IMR-90 (cell line): ENCODE measurements around the gene EMC8. TPM values are rescaled to one million over a fixed set of nuclear protein-coding genes. Genes with fewer than 3 reads are reported as not detected.
A peak's percentile ranks its signal among the peaks of the same experiment; 100 is the strongest.

Experiments used
- ATAC-seq: fragments of 200-7000 bp; cut with Tn5 transposase; 2 replicates; pipeline ENCODE4 v1.9.1; 2020; ENCODE audit warnings: low read depth, mild to moderate bottlenecking, moderate library complexity
- Bru-seq: library from RNA; stranded (reverse); fragments of 400-500 nt; gene quantifications from one replicate; lab custom pipeline; 2021; lab: Mats Ljungman, UMichigan
- BruChase-seq, 2 experiments: library from RNA; stranded (reverse); fragments of 400-500 nt; gene quantifications; one replicate each; lab custom pipeline; 2021; lab: Mats Ljungman, UMichigan
- BruUV-seq: library from RNA; stranded (reverse); fragments of 400-500 nt; replicated peaks from 2 replicates; lab custom pipeline; 2021; lab: Mats Ljungman, UMichigan
- CTCF ChIA-PET: fragments of 300-600 bp; formaldehyde crosslinking; extraction: SDS; loops from one replicate; lab custom pipeline; 2021; ENCODE audit warnings: antibody characterized with exemption; lab: Yijun Ruan, JAX
- POLR2A ChIA-PET: fragments of 300-600 bp; sonication (Branson Sonifier 250); formaldehyde crosslinking; loops from one replicate; lab custom pipeline; 2022; ENCODE audit warnings: antibody characterized with exemption; ENCODE audit not compliant: unreplicated experiment; lab: Charles Lee
- DNase-seq: peaks from one replicate; pipeline ENCODE4 v3.0.0; 2013
- H2AFZ ChIP-seq: replicated peaks from 2 replicates; pipeline ENCODE3; 2013; ENCODE audit warnings: low read length, mild to moderate bottlenecking; ENCODE audit not compliant: poor library complexity
- H2AK5ac ChIP-seq: 2 replicates; pipeline ENCODE4 v1.6.1; 2013; ENCODE audit warnings: low read depth, low read length, inconsistent platforms
- H2AK9ac ChIP-seq: replicated peaks from 2 replicates; pipeline ENCODE3; 2013; ENCODE audit warnings: mild to moderate bottlenecking, low read depth, low read length, moderate library complexity; ENCODE audit not compliant: poor library complexity
- H2BK120ac ChIP-seq: 2 replicates; pipeline ENCODE4 v1.6.1; 2013; ENCODE audit warnings: low read depth, low read length, inconsistent platforms
- H2BK15ac ChIP-seq: 3 replicates; pipeline ENCODE4 v1.6.1; 2013; ENCODE audit warnings: low read depth, low read length, inconsistent platforms
- H2BK20ac ChIP-seq: 2 replicates; pipeline ENCODE4 v1.6.1; 2013; ENCODE audit warnings: low read depth, mild to moderate bottlenecking, inconsistent platforms, low read length, moderate library complexity
- H2BK5ac ChIP-seq: 2 replicates; pipeline ENCODE4 v1.6.1; 2013; ENCODE audit warnings: mild to moderate bottlenecking, low read depth, low read length, inconsistent platforms; ENCODE audit not compliant: poor library complexity, severe bottlenecking
- H3K14ac ChIP-seq: replicated peaks from 2 replicates; pipeline ENCODE4 v1.6.1; 2013; ENCODE audit warnings: low read depth, low read length, inconsistent platforms
- H3K18ac ChIP-seq: 2 replicates; pipeline ENCODE4 v1.6.1; 2013; ENCODE audit warnings: low read depth, low read length, control low read depth
- H3K23ac ChIP-seq: 2 replicates; pipeline ENCODE4 v1.6.1; 2013; ENCODE audit warnings: low read depth, low read length, inconsistent platforms
- H3K27ac ChIP-seq: 2 replicates; pipeline ENCODE4 v1.5.1; 2013; ENCODE audit warnings: mild to moderate bottlenecking, control low read depth, low read length; ENCODE audit not compliant: insufficient read depth
- H3K27me3 ChIP-seq: 2 replicates; pipeline ENCODE4 v1.6.1; 2013; ENCODE audit warnings: low read length; ENCODE audit not compliant: control insufficient read depth, insufficient read depth
- H3K36me3 ChIP-seq: 2 replicates; pipeline ENCODE4 v1.6.1; 2013; ENCODE audit warnings: low read length, mixed read lengths; ENCODE audit not compliant: control insufficient read depth, insufficient read depth
- H3K4ac ChIP-seq: 2 replicates; pipeline ENCODE4 v1.6.1; 2013; ENCODE audit warnings: low read depth, low read length, inconsistent platforms
- H3K4me1 ChIP-seq: 2 replicates; pipeline ENCODE4 v1.6.1; 2013; ENCODE audit warnings: low read length, mixed read lengths; ENCODE audit not compliant: control insufficient read depth, insufficient read depth
- H3K4me2 ChIP-seq: 2 replicates; pipeline ENCODE4 v1.6.1; 2013; ENCODE audit warnings: low read depth, mild to moderate bottlenecking, control low read depth, low read length, moderate library complexity
- H3K4me3 ChIP-seq: 2 replicates; pipeline ENCODE4 v1.5.1; 2013; ENCODE audit warnings: low read depth, mild to moderate bottlenecking, control low read depth, low read length, moderate library complexity; ENCODE audit not compliant: insufficient read depth
- H3K56ac ChIP-seq: 2 replicates; pipeline ENCODE4 v1.6.1; 2013; ENCODE audit warnings: low read length, inconsistent platforms; ENCODE audit not compliant: insufficient read depth; ENCODE audit errors: extremely low read depth
- H3K79me1 ChIP-seq, 2 experiments: 2 replicates each; pipeline ENCODE4 v1.6.1; 2013; ENCODE audit warnings: low read length in 2 of 2, inconsistent platforms in 1 of 2, low read depth in 1 of 2
- H3K9ac ChIP-seq: 2 replicates; pipeline ENCODE4 v1.6.1; 2013; ENCODE audit warnings: low read depth, low read length, control low read depth
- H3K9me1 ChIP-seq: 2 replicates; pipeline ENCODE4 v1.6.1; 2013; ENCODE audit warnings: low read length, inconsistent platforms; ENCODE audit not compliant: insufficient read depth
- H3K9me3 ChIP-seq: 2 replicates; pipeline ENCODE4 v1.6.1; 2013; ENCODE audit warnings: low read length; ENCODE audit not compliant: control insufficient read depth, insufficient read depth
- H4K20me1 ChIP-seq: 2 replicates; pipeline ENCODE4 v1.6.1; 2013; ENCODE audit warnings: low read length, inconsistent platforms; ENCODE audit not compliant: insufficient read depth
- H4K5ac ChIP-seq: 2 replicates; pipeline ENCODE4 v1.6.1; 2013; ENCODE audit warnings: mild to moderate bottlenecking, low read depth, low read length, control low read depth
- H4K8ac ChIP-seq, 2 experiments: 2 replicates each; pipeline ENCODE4 v1.6.1; 2013; ENCODE audit warnings: low read depth in 2 of 2, low read length in 2 of 2, control low read depth in 1 of 2, inconsistent platforms in 1 of 2
- H4K91ac ChIP-seq: 2 replicates; pipeline ENCODE4 v1.6.1; 2013; ENCODE audit warnings: low read depth, low read length, inconsistent platforms; ENCODE audit not compliant: insufficient read depth
- BHLHE40 ChIP-seq: fragments of 150-350 bp; IDR thresholded peaks from 2 replicates; pipeline ENCODE4 v1.6.1; 2016; ENCODE audit warnings: mild to moderate bottlenecking, low read depth, low read length
- CEBPB ChIP-seq: IDR thresholded peaks from 2 replicates; pipeline ENCODE4 v1.6.1; 2012; ENCODE audit warnings: low read depth, low read length, improper control_type of control experiment
- CTCF ChIP-seq: conservative IDR thresholded peaks from 2 replicates; pipeline ENCODE4 v1.5.1; 2012; ENCODE audit warnings: mild to moderate bottlenecking, low read depth, low read length, improper control_type of control experiment
- ELK1 ChIP-seq: fragments of 150-350 bp; IDR thresholded peaks from 2 replicates; pipeline ENCODE4 v1.6.1; 2016; ENCODE audit warnings: low read depth, mild to moderate bottlenecking, low read length, moderate library complexity, borderline replicate concordance
- FOS ChIP-seq: fragments of 150-350 bp; IDR thresholded peaks from 2 replicates; pipeline ENCODE4 v1.6.1; 2016; ENCODE audit warnings: low read depth, low read length
- MXI1 ChIP-seq: IDR thresholded peaks from 2 replicates; pipeline ENCODE4 v1.6.1; 2012; ENCODE audit warnings: low read depth, mild to moderate bottlenecking, low read length, moderate library complexity, borderline replicate concordance
- RAD21 ChIP-seq: IDR thresholded peaks from 2 replicates; pipeline ENCODE4 v1.6.1; 2012; ENCODE audit warnings: low read length, improper control_type of control experiment
- RCOR1 ChIP-seq: IDR thresholded peaks from 2 replicates; pipeline ENCODE4 v1.6.1; 2012; ENCODE audit warnings: mild to moderate bottlenecking, low read length, improper control_type of control experiment; ENCODE audit not compliant: insufficient replicate concordance
- RFX5 ChIP-seq: IDR thresholded peaks from 2 replicates; pipeline ENCODE4 v1.8.0; 2012; ENCODE audit warnings: low read depth, mild to moderate bottlenecking, low read length, moderate library complexity
- USF2 ChIP-seq: fragments of 150-350 bp; IDR thresholded peaks from 2 replicates; pipeline ENCODE4 v1.6.1; 2017; ENCODE audit warnings: mild to moderate bottlenecking, antibody characterized with exemption, low read length, low read depth
- WGBS, 2 experiments: methylation state at CpG; one replicate each; pipeline versions ENCODE4 v1.1.5 to v1.1.7; 2013; ENCODE audit warnings: missing lambda C conversion rate in 2 of 2; ENCODE audit not compliant: insufficient read length in 1 of 2; ENCODE audit errors: extremely low coverage in 2 of 2; 5-methylcytosine and 5-hydroxymethylcytosine counted together
- dilution Hi-C: fragments of 300-500 bp; cut with HindIII; formaldehyde crosslinking; loops from one replicate; pipeline ENCODE4 v1.14.3; 2018; ENCODE audit warnings: low sequenced_read_pairs; ENCODE audit not compliant: unreplicated experiment
- in situ Hi-C: fragments of 300-500 bp; cut with MboI; formaldehyde crosslinking; loops from 3 replicates; pipeline ENCODE4 v1.14.3; 2019; ENCODE audit warnings: low sequenced_read_pairs, inconsistent platforms, mixed read lengths
- intact Hi-C: fragments of 100-400 bp; cut with micrococcal nuclease; formaldehyde crosslinking; loops from 2 replicates; pipeline ENCODE4 v1.10.0; 2022
- long read RNA-seq: library from polyadenylated mRNA; unstranded; transcript quantifications from one replicate; pipeline ENCODE4 v2.0.0, GENCODE V29; 2021; ENCODE audit not compliant: unreplicated experiment
- polyA plus RNA-seq, 3 experiments: library from polyadenylated mRNA; depleted of rRNA; stranded (reverse); fragments of >200 nt; gene quantifications; 2 replicates each; pipeline ENCODE4 v1.2.3, GENCODE V29; 2012; ENCODE audit warnings: low replicate concordance in 1 of 3
- total RNA-seq: library from RNA; depleted of rRNA; stranded (reverse); fragments of >200 nt; gene quantifications from 2 replicates; pipeline ENCODE4 v1.2.3, GENCODE V29; 2012; rRNA removed

EMC8 gene
- total RNA-seq, result 23.7 and 28.3 TPM in 2 replicates
- 48.9 and 54.7 TPM in 2 replicates for polyA plus RNA-seq (2012; rRNA removed)
- polyA plus RNA-seq (2012; cell fraction: cytosol; rRNA removed), result 41.7 and 51.1 TPM in 2 replicates
- polyA plus RNA-seq (2012; cell fraction: nucleus; rRNA removed; ENCODE audit: low replicate concordance), result 43.3 and 43.9 TPM in 2 replicates
- percentile 79 among the genes with signal in this experiment for Bru-seq, nascent RNA
- BruChase-seq, experiment 1, labeled RNA remaining after a 6-hour chase, result percentile 70 among the genes with signal in this experiment
- BruChase-seq, experiment 2, labeled RNA remaining after a 2-hour chase, result percentile 65 among the genes with signal in this experiment
- long read RNA-seq, transcript EMC8-201 (5 exons, 1,962 nt), result major isoform, 41 of 70 reads
- long read RNA-seq, transcript EMC8-202 (4 exons, 1,935 nt), result minor isoform, 17 of 70 reads
- long read RNA-seq, partial matches to known transcripts, result 1 of 70 reads
- long read RNA-seq, other reads (novel, unspliced or antisense), result 7 of 70 reads

GRCh38 chr16:85799497-85800320 lies at the start of gene EMC8, which contains the start of gene COX4I1:
Gene EMC8, minus strand, starts transcription at chr16:85799544. Its CDS starts 249 bp downstream, at chr16:85799295.
Gene COX4I1, plus strand, starts transcription at chr16:85799695. Its CDS starts 1,511 bp downstream, at chr16:85801206.
- Histone ChIP-seq H4K20me1 (peaks cover 67% of the 10 kb centered on the region), H3K9me3 (no peaks in the 10 kb centered on the region), H3K18ac (no peak within 1 kb of the TSS; the same call in 1 of the 2 replicates), H3K4ac (peak within 1 kb of the TSS; percentile 76), H2BK20ac (no peak within 1 kb of the TSS), H3K4me1 (peaks cover 2% of the 10 kb centered on the region; the same call in 1 of the 2 replicates), H3K4me2 (peak within 1 kb of the TSS; percentile 100), H3K56ac (peak within 1 kb of the TSS; percentile 87), H4K91ac (peak within 1 kb of the TSS; percentile 38), H3K27me3 (no peaks in the 10 kb centered on the region), H3K36me3 (peaks cover 44% of the 10 kb centered on the region), H2AK5ac (peak within 1 kb of the TSS; percentile 86), H3K14ac (peak within 1 kb of the TSS; percentile 83), H2AFZ (peak within 1 kb of the TSS; percentile 95), H2BK15ac (no peak within 1 kb of the TSS), H3K9ac (peak within 1 kb of the TSS; percentile 74), H4K8ac (peak within 1 kb of the TSS; percentile 65 to 84; a peak in 3 of 4 replicates), H3K23ac (peak within 1 kb of the TSS; percentile 97), H3K9me1 (peaks cover 13% of the 10 kb centered on the region; the same call in 1 of the 2 replicates), H2BK5ac (peak within 1 kb of the TSS; percentile 64), H2AK9ac (peak within 1 kb of the TSS; percentile 95), H3K27ac (peak within 1 kb of the TSS; percentile 74), H3K79me1 (peaks cover 54 to 69% of the 10 kb centered on the region in 2 experiments), H2BK120ac (peak within 1 kb of the TSS; percentile 39; the same call in 1 of the 2 replicates), H4K5ac (peak within 1 kb of the TSS; percentile 19), H3K4me3 (peak within 1 kb of the TSS; percentile 94)
- POLR2A ChIA-PET, result no interaction called here
- CTCF ChIA-PET, result no interaction called here
- DNase-seq (peak; percentile 92), ATAC-seq (peak; percentile 93)
- intact Hi-C loops (loop anchor here (1.0 to 5.0 kb wide), 3 partner anchors 47 to 122 kb away; partner anchors contain the start of gene C16orf74), in situ Hi-C loops (loop anchor here (25.0 kb wide), 1 partner anchor 513 kb away; no protein-coding TSS in a partner anchor), dilution Hi-C loops (no loop called here)
- 0% methylated on average over 54 of the region's 87 CpGs; no CpG with 5 or more reads in 1 of the 2 experiments for WGBS, 2 experiments
- no TSS peak for BruUV-seq
- TF ChIP-seq RAD21, result no peak
- TF ChIP-seq FOS, result no peak
- no peak for TF ChIP-seq RCOR1
- TF ChIP-seq MXI1, result no peak; the same call in 1 of the 2 replicates
- no peak for TF ChIP-seq ELK1
- TF ChIP-seq BHLHE40, result no peak
- TF ChIP-seq USF2, result no peak
- TF ChIP-seq CTCF, result no peak
- TF ChIP-seq RFX5, result no peak
- peak; percentile 51; the same call in 1 of the 2 replicates for TF ChIP-seq CEBPB
